ENCODE measurements around the gene BCL6.

The BCL6 gene

DNA sequence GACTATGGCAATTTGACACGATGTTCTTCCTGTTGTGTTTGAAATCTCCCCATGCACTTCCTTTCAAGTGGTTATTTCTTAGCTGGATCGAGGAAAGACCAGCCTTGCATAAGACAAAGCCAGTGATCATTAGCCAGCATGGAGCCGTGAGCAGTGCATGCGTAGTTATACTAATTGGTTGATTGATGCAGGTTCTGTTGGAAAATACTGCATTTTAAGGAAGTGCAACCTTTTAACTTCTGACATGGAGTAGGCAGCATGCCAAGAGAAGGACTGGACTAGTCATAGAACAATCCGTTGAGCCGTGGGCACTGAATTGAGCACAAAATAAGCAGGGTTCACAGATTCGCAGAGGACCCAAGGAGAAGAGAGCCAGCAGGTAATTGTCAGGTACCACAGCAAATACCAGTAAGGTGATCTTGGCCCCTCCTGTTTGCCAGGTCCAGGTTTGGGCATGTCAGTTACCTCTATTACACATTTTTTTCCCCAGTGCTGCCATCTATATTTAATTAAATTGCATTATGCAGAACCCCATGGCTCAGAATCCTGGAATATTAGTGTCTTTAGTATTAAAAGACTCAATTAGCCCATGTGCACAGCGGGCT, 29.0 kb upstream of the BCL6 start:
- no peak; the same call in 1 of the 3 replicates for ATAC-seq
- no peak for TF ChIP-seq ISL1 (CRISPR knock-in tag; IDR thresholded peaks at IDR 0.05)
- no peak for TF ChIP-seq SNAI2 (CRISPR knock-in tag; IDR thresholded peaks at IDR 0.05)
- TF ChIP-seq ESRRG (CRISPR knock-in tag; IDR thresholded peaks at IDR 0.05), result no peak
- TF ChIP-seq, protein P1, sequence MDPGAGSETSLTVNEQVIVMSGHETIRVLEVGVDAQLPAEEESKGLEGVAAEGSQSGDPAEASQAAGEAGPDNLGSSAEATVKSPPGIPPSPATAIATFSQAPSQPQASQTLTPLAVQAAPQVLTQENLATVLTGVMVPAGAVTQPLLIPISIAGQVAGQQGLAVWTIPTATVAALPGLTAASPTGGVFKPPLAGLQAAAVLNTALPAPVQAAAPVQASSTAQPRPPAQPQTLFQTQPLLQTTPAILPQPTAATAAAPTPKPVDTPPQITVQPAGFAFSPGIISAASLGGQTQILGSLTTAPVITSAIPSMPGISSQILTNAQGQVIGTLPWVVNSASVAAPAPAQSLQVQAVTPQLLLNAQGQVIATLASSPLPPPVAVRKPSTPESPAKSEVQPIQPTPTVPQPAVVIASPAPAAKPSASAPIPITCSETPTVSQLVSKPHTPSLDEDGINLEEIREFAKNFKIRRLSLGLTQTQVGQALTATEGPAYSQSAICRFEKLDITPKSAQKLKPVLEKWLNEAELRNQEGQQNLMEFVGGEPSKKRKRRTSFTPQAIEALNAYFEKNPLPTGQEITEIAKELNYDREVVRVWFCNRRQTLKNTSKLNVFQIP (CRISPR knock-in tag; IDR thresholded peaks at IDR 0.05; ENCODE audit: borderline replicate concordance, low read depth), result no peak
- TF ChIP-seq, protein P2, sequence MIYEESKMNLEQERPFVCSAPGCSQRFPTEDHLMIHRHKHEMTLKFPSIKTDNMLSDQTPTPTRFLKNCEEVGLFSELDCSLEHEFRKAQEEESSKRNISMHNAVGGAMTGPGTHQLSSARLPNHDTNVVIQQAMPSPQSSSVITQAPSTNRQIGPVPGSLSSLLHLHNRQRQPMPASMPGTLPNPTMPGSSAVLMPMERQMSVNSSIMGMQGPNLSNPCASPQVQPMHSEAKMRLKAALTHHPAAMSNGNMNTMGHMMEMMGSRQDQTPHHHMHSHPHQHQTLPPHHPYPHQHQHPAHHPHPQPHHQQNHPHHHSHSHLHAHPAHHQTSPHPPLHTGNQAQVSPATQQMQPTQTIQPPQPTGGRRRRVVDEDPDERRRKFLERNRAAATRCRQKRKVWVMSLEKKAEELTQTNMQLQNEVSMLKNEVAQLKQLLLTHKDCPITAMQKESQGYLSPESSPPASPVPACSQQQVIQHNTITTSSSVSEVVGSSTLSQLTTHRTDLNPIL (CRISPR knock-in tag; IDR thresholded peaks at IDR 0.05; ENCODE audit: low read depth), result no peak
- no peak for TF ChIP-seq CSDC2 (CRISPR knock-in tag; IDR thresholded peaks at IDR 0.05)
- no peak for TF ChIP-seq OSR1 (CRISPR knock-in tag; IDR thresholded peaks at IDR 0.05)
- TF ChIP-seq, protein P3, sequence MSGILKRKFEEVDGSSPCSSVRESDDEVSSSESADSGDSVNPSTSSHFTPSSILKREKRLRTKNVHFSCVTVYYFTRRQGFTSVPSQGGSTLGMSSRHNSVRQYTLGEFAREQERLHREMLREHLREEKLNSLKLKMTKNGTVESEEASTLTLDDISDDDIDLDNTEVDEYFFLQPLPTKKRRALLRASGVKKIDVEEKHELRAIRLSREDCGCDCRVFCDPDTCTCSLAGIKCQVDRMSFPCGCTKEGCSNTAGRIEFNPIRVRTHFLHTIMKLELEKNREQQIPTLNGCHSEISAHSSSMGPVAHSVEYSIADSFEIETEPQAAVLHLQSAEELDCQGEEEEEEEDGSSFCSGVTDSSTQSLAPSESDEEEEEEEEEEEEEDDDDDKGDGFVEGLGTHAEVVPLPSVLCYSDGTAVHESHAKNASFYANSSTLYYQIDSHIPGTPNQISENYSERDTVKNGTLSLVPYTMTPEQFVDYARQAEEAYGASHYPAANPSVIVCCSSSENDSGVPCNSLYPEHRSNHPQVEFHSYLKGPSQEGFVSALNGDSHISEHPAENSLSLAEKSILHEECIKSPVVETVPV (CRISPR knock-in tag; IDR thresholded peaks at IDR 0.05), result no peak
- TF ChIP-seq TCF4 (CRISPR knock-in tag; IDR thresholded peaks at IDR 0.05; ENCODE audit: borderline replicate concordance), result no peak
- no peak for TF ChIP-seq PPARA (CRISPR knock-in tag; IDR thresholded peaks at IDR 0.05; ENCODE audit: borderline replicate concordance)

DNA sequence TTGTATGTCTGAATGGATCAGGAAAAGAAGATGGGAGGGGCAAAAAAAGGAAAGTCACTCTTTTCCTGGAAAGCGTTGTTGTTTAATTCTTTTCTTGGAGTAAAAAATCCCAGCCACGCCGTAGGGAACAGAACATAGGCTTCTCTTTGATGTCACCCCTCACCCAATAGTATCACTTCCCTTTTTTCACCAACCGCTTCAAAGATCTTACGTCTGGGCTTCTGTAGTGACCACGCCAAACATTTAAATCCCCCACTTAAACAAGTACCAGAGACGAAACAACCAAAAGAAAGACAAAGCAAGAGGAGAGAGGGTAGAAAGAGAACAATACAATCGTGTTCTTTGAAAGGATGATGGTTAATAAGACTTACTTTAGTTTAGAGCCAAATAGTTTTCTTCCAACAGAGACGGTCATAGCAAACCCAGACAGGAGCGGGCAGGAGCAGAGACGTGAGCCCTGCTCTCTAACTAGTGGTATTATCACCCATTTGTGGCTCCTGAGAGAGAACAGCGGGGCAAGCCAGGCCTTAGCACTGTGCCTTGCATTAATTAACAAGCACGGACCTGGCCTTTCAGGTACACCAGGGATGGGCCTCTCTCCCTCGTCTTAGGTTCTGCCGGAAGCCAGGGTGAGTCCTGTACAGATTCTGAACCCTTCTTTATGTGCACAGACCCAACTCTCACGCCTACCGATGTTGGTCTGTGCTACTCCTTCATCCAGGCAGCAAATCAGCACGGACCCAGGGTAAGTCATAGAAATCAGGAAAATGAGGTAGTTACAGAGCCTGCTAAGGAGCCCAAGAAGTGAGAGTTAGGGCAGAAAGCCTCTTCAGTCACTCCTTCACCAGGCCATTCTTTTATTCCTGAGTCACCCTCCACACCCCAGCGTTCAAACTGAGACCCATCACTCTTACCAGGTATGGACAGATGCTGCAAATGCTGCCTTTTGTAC, 28.2 kb upstream of the BCL6 start:
- no peak; the same call in 1 of the 3 replicates for ATAC-seq
- no peak for TF ChIP-seq ESRRG (CRISPR knock-in tag; IDR thresholded peaks at IDR 0.05)
- TF ChIP-seq ZC3H10 (CRISPR knock-in tag; IDR thresholded peaks at IDR 0.05), result no peak
- TF ChIP-seq, protein P4, sequence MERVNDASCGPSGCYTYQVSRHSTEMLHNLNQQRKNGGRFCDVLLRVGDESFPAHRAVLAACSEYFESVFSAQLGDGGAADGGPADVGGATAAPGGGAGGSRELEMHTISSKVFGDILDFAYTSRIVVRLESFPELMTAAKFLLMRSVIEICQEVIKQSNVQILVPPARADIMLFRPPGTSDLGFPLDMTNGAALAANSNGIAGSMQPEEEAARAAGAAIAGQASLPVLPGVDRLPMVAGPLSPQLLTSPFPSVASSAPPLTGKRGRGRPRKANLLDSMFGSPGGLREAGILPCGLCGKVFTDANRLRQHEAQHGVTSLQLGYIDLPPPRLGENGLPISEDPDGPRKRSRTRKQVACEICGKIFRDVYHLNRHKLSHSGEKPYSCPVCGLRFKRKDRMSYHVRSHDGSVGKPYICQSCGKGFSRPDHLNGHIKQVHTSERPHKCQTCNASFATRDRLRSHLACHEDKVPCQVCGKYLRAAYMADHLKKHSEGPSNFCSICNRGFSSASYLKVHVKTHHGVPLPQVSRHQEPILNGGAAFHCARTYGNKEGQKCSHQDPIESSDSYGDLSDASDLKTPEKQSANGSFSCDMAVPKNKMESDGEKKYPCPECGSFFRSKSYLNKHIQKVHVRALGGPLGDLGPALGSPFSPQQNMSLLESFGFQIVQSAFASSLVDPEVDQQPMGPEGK (CRISPR knock-in tag; IDR thresholded peaks at IDR 0.05; ENCODE audit: borderline replicate concordance), result no peak
- TF ChIP-seq RARB (CRISPR knock-in tag; IDR thresholded peaks at IDR 0.05), result no peak
- TF ChIP-seq OSR1 (CRISPR knock-in tag; IDR thresholded peaks at IDR 0.05), result no peak
- TF ChIP-seq BACH2 (CRISPR knock-in tag; IDR thresholded peaks at IDR 0.05; ENCODE audit: borderline replicate concordance), result no peak
- TF ChIP-seq, protein P2 (CRISPR knock-in tag; IDR thresholded peaks at IDR 0.05; ENCODE audit: low read depth), result no peak
- no peak for TF ChIP-seq ARNTL (CRISPR knock-in tag; IDR thresholded peaks at IDR 0.05; ENCODE audit: borderline replicate concordance, low read depth)
- TF ChIP-seq TCF4 (CRISPR knock-in tag; IDR thresholded peaks at IDR 0.05; ENCODE audit: borderline replicate concordance), result no peak
- no peak for TF ChIP-seq CSDC2 (CRISPR knock-in tag; IDR thresholded peaks at IDR 0.05)
- no peak for TF ChIP-seq SNAI2 (CRISPR knock-in tag; IDR thresholded peaks at IDR 0.05)
- TF ChIP-seq ZNF70 (CRISPR knock-in tag; IDR thresholded peaks at IDR 0.05), result no peak

DNA sequence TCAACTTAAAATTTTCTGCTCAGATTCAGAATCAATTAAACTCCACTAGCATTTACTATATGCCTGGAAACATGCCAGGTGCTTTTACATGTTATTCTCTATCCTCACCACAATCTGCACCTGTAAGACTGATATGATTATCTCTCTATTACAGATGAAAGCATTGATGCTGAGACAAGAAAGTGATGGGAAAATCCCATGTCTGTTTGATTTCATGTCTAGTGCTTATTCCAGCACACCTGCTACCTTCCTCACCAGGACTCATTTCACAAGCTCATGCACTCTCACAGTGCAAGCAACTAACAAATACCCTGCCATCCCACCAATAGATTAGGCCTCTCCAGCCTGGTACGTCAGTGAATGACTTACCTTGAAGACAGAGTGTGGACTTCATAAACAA, 25.0 kb upstream of the BCL6 start:
- no peak for TF ChIP-seq BACH2 (CRISPR knock-in tag; IDR thresholded peaks at IDR 0.05; ENCODE audit: borderline replicate concordance)
- TF ChIP-seq TOX (CRISPR knock-in tag; IDR thresholded peaks at IDR 0.05; ENCODE audit: borderline replicate concordance), result no peak
- TF ChIP-seq, protein P2 (CRISPR knock-in tag; IDR thresholded peaks at IDR 0.05; ENCODE audit: low read depth), result no peak
- TF ChIP-seq ISL1 (CRISPR knock-in tag; IDR thresholded peaks at IDR 0.05), result no peak
- no peak for TF ChIP-seq CSDC2 (CRISPR knock-in tag; IDR thresholded peaks at IDR 0.05)
- TF ChIP-seq, protein P3 (CRISPR knock-in tag; IDR thresholded peaks at IDR 0.05), result no peak
- no peak for TF ChIP-seq ZFP30 (CRISPR knock-in tag; IDR thresholded peaks at IDR 0.05)
- TF ChIP-seq, protein P1 (CRISPR knock-in tag; IDR thresholded peaks at IDR 0.05; ENCODE audit: borderline replicate concordance, low read depth), result no peak
- no peak for TF ChIP-seq ZC3H10 (CRISPR knock-in tag; IDR thresholded peaks at IDR 0.05)
- TF ChIP-seq TCF4 (CRISPR knock-in tag; IDR thresholded peaks at IDR 0.05; ENCODE audit: borderline replicate concordance), result no peak
- no peak for TF ChIP-seq PPARA (CRISPR knock-in tag; IDR thresholded peaks at IDR 0.05; ENCODE audit: borderline replicate concordance)
- TF ChIP-seq ESRRG (CRISPR knock-in tag; IDR thresholded peaks at IDR 0.05), result no peak
- no peak for ATAC-seq
